Measurements from ENCODE around the gene DYNC2H1. TPM values are rescaled to one million over a fixed set of nuclear protein-coding genes. Genes with fewer than 3 reads are reported as not detected.

DYNC2H1 gene
- total RNA-seq, 4 donors from 2014 or later = 37.8 to 43.1 (median 38.8) TPM

- Histone ChIP-seq H3K4me1 (no peaks in the 10 kb centered on the region), H3K27ac (no peak overlapping the region), H3K4me3 (no peak overlapping the region), H3K36me3 (peaks cover 0 to 6% (median 0%) of the 10 kb centered on the region in 3 donors), H3K27me3 (no peaks in the 10 kb centered on the region), H3K9me3 (peaks cover 0 to 3% (median 0%) of the 10 kb centered on the region in 4 donors)
- WGBS, 2 donors = 95 to 96% methylated on average over 2 of the region's 2 CpGs
- DNase-seq (ENCODE audit: low spot score in 2 of 2) = no peak
- TF ChIP-seq CTCF (IDR thresholded peaks at IDR 0.05) (no peak), POLR2A (IDR thresholded peaks at IDR 0.05) (no peak), EP300 (IDR thresholded peaks at IDR 0.05) (no peak)
Measured at GRCh38 chr11:103349595-103349994, 240.4 kb downstream of the DYNC2H1 start.

DNA sequence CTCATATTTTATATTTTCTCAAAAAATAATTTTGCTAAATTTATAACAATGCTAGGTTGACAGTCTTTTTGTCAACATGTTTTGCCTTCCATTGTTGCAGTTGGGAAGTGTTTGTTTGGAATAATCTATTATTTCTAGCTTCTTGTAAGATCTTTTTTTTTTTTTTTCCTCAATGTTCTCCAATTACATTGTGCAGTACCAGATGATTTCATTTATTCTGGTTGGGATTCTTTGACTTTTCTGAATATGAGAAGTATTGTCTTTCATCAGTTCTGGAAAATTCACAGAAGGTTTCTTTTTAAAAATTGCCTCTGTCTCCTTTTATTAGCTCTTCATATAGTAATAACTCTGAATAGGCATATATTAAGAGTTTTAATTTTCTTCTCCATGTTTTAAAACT is 245.4 kb downstream of the DYNC2H1 start:
- H3K27ac ChIP-seq = no peak overlapping the region

DNA sequence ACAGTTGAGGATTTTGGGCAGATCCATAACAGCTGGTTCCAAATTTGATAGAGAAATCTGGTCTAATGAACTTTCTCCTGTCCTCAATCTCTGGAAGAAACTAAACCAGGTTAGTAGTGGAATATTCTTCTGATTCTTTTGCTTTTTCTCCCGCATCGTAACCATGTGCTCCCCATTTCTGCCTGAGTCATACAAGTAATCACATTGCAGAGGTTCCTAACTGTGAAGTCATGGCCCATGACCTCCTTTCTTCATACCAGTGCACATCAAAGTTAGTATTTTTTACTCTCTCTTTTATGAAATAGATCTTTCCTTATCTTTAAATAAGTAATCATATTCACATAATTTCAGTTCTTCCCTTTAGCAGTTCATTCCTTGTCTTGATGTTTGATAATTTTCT is 249.0 kb downstream of the DYNC2H1 start:
- no peak for TF ChIP-seq EP300 (IDR thresholded peaks at IDR 0.05)
- TF ChIP-seq CTCF (IDR thresholded peaks at IDR 0.05) = no peak
- TF ChIP-seq POLR2A (IDR thresholded peaks at IDR 0.05) = no peak
- no peak overlapping the region for H3K4me3 ChIP-seq
- no peaks in the 10 kb centered on the region for H3K9me3 ChIP-seq
- no peaks in the 10 kb centered on the region for H3K4me1 ChIP-seq
- H3K27me3 ChIP-seq = no peaks in the 10 kb centered on the region
- no peak for DNase-seq (ENCODE audit: low spot score in 2 of 2)
- whole genome bisulfite sequencing, 2 donors = 96 to 97% methylated on average over 2 of the region's 2 CpGs
- H3K36me3 ChIP-seq = peaks cover 0 to 37% (median 0%) of the 10 kb centered on the region in 3 donors
- H3K27ac ChIP-seq = no peak overlapping the region

More for the DNA sequence above, 245.4 kb downstream of the DYNC2H1 start:
- no peak for DNase-seq (ENCODE audit: low spot score in 2 of 2)
- TF ChIP-seq CTCF (IDR thresholded peaks at IDR 0.05) (no peak), POLR2A (IDR thresholded peaks at IDR 0.05) (no peak), EP300 (IDR thresholded peaks at IDR 0.05) (no peak)
- H3K4me3 ChIP-seq = no peak overlapping the region
- no peaks in the 10 kb centered on the region for H3K9me3 ChIP-seq
- no peaks in the 10 kb centered on the region for H3K27me3 ChIP-seq
- H3K4me1 ChIP-seq = no peaks in the 10 kb centered on the region
- peaks cover 0 to 24% (median 0%) of the 10 kb centered on the region in 3 donors for H3K36me3 ChIP-seq

GRCh38 chr11:103359216-103359615 is 250.0 kb downstream of the DYNC2H1 start:
- Histone ChIP-seq H3K4me3 (no peak overlapping the region), H3K4me1 (no peaks in the 10 kb centered on the region), H3K9me3 (no peaks in the 10 kb centered on the region), H3K36me3 (peaks cover 0 to 37% (median 0%) of the 10 kb centered on the region in 3 donors), H3K27me3 (no peaks in the 10 kb centered on the region), H3K27ac (no peak overlapping the region)
- TF ChIP-seq CTCF (IDR thresholded peaks at IDR 0.05) (no peak), EP300 (IDR thresholded peaks at IDR 0.05) (no peak), POLR2A (IDR thresholded peaks at IDR 0.05) (no peak)
- 93 to 94% methylated on average over 4 of the region's 4 CpGs for WGBS, 2 donors
- DNase-seq (ENCODE audit: low spot score in 2 of 2) = no peak

- H3K27ac ChIP-seq = no peak overlapping the region
- DNase-seq (ENCODE audit: low spot score in 2 of 2) = no peak
- H3K9me3 ChIP-seq = no peaks in the 10 kb centered on the region
- H3K4me3 ChIP-seq = no peak overlapping the region
- WGBS, 2 donors = 60 to 65% methylated on average over 1 of the region's 1 CpG
- TF ChIP-seq POLR2A (IDR thresholded peaks at IDR 0.05) (no peak), CTCF (IDR thresholded peaks at IDR 0.05) (no peak), EP300 (IDR thresholded peaks at IDR 0.05) (no peak)
- H3K4me1 ChIP-seq = no peaks in the 10 kb centered on the region
- peaks cover 0 to 37% (median 0%) of the 10 kb centered on the region in 3 donors for H3K36me3 ChIP-seq
- no peaks in the 10 kb centered on the region for H3K27me3 ChIP-seq
Measured at GRCh38 chr11:103364687-103365086, 255.5 kb downstream of the DYNC2H1 start.
